Subcutaneous adipose tissue (tissue), 4 donors: ENCODE results near the gene SEMA4D. TPM values are rescaled to one million over a fixed set of nuclear protein-coding genes. Genes with fewer than 3 reads are reported as not detected.

Source experiments
- CTCF ChIP-seq: fragments of 450-650 bp; IDR thresholded peaks from one replicate; pipeline ENCODE4 v1.5.1; 2016; ENCODE audit warnings: low read depth, mild to moderate bottlenecking, control low read depth, antibody characterized with exemption, moderate library complexity
- total RNA-seq, 4 donors: library from RNA; depleted of rRNA; stranded (reverse); fragments of >200 nt; gene quantifications; one replicate each; pipeline ENCODE4 v1.1.0, GENCODE V29; 2016

SEMA4D gene
- total RNA-seq, 4 donors from 2014 or later: 6.0 to 18.3 (median 10.9) TPM

DNA sequence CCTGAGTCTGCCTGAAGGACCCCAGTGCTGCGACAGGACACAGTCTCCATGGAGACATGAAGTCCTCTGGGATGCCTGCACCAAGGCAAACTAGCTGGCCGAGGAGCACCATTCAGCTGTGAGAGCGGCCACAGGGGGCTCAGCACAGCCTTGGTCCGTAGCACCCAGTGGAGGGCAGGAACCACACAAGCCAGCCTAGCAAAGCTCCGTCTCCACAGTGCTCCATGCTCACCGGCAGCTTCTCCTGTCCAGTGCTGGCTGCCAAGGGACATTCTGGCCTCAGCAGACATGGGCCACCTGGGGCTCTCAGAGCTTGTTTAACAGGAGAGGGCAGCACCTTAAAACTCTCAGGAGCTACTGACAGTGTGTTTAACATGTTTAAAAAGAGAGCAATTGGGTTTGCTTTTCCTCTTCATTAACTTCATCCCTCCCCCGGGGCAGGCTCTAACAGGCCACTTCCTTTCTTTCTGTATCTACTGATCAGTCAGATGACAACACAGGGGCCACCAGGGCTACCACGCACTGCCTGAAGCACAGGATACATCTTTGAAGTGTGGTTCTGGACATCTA, 122.6 kb downstream of the SEMA4D start:
- TF ChIP-seq CTCF: no peak

GRCh38 chr9:89374176-89374575, 123.7 kb downstream of the SEMA4D start:
- no peak for TF ChIP-seq CTCF

DNA sequence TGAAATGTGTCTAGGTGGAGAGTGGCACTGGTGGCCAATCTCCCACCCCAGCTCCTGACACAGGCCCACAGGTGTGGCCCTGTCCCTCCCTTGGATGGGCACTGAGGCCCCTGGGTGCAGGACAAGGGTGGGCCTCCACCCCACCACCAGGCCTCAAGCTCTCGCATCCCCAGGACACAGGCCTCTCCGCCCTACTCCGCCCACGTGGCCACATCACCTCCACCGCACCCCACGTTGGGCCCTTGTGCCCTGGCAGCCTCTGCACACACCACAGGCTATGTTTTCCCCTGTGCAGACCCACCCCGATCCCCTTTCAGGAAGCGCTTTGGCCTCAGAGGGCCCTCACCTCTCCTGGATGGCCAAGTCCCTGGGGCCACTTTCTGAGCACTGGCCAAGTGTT, 124.9 kb downstream of the SEMA4D start:
- TF ChIP-seq CTCF: no peak

- TF ChIP-seq CTCF: no peak
Observed at GRCh38 chr9:89372230-89372816, 125.6 kb downstream of the SEMA4D start.

GRCh38 chr9:89370593-89370992, 127.3 kb downstream of the SEMA4D start:
- TF ChIP-seq CTCF: no peak

DNA sequence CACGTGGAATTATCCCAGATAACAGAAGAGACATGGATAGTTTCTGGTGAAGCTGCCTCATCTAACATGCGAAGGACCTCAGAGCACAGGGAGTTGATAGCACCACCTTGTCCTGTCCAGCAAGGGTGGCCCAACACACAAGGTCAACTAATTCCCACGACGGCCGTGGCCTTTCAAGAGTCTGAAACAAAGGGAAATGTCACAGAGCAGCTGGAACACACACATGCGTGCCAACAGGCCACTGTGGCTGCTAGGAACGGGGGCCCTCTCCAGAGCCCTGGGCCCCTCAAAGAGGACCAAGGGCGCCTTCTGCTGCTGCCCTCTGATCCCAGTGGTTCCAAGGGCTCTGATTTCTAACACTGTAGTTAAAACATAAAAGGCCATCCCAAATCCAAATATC, 128.9 kb downstream of the SEMA4D start:
- no peak for TF ChIP-seq CTCF

- TF ChIP-seq CTCF: no peak
Observed at GRCh38 chr9:89368550-89368949, 129.4 kb downstream of the SEMA4D start.
